ENCODE measurements around the gene THRB. TPM values are rescaled to one million over a fixed set of nuclear protein-coding genes. Genes with fewer than 3 reads are reported as not detected.

THRB gene
- total RNA-seq, 1 donor from 2014 or later = not detected

DNA sequence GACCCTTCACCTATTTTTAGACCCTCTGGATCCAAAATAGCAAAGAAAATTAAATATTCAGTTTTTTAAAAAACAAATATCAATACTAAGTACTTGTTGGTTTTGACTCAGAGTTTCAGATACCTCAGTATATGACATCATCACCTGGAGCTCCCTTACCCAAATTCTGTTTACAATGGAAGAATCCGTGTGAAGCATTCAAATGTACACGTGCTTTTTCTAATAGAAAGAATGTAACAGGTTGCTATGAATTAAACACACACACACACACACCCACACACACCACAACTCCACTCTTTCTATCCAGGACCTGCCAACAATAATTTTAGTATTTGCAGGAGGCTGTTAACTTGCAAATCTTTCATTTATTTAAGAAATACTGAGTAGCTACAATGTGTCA lies 221.8 kb downstream of the THRB start:
- intact Hi-C loops (cut with micrococcal nuclease) = no loop called here

DNA sequence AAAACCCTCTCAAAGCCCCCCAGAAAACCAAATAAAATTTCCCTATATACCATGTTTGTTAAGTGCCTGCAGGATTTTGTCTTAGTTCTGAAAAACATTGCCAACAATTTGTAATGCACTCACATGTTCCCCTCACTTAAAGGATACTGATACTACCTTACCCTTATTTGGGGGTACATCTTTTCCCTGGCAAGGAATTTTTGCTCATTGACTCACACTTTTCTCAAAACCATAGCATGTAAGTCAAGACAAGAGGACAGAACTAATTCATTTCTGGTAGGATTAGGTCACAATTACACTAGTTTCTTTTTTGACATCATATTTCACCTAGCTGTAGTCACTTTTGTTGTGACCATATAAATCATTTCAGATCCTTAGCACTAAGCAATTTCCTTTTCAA lies 222.2 kb downstream of the THRB start:
- intact Hi-C loops (cut with micrococcal nuclease) = no loop called here

DNA sequence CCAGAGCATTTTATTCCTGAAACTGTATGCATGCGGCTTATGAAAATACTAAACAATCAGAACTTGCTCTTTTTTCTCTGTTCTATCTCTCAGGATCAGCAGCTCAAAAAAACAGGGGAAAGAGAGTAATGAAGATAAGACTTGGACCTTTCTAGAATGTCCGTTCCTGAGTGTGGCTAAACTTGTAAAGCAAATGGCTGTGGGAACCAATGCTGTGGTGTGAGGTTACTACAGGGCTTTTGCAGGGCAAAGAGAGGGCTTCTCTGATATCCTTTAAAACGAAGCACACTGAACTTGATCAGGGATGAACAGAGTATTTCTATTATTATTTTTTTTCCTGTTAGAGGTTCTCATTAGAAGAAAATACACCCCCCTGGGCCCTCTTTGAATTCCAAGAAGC lies 223.4 kb downstream of the THRB start:
- intact Hi-C loops (cut with micrococcal nuclease) = no loop called here

DNA sequence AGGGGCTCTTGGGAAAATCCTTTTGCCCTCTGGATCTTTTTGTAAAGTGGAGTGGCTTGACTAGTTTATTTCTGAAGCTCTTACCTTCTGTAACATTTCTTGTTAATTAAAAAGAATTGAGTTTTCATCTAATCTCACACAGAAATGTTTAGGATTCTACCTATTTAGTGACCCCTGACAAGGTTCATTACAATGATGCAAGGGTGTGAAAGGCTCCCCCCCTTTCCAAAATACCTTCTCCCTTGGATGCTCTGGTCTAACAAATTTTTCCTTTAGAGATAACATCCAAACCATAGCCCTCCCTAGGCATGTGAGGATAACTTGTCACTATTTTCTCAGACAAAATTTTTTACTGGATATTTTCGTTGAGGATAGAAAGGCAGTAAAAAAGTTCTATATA lies 223.9 kb downstream of the THRB start:
- intact Hi-C loops (cut with micrococcal nuclease) = no loop called here

DNA sequence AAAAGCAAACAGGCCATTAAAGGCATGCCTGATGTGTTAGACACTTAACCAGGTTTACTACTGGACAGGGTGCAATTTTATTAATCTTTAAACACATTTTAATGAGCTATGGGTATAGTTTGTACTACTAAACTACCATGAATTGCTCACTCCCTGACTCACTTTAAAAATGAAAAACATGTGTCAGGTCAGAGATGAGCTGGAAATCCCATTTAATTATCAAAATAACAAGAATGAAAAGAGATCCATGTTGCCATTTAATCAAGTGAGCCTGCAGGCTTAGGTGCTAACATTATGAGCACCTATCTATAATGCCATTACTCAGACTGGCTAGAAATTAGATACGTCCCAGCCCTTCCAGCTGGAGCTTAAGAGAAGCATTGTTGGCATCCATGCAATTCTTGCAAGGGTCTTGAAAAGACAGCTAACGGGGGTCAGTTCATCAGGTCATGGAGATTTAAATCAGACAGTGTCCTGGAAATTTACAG lies 224.4 kb downstream of the THRB start:
- intact Hi-C loops (cut with micrococcal nuclease) = no loop called here

DNA sequence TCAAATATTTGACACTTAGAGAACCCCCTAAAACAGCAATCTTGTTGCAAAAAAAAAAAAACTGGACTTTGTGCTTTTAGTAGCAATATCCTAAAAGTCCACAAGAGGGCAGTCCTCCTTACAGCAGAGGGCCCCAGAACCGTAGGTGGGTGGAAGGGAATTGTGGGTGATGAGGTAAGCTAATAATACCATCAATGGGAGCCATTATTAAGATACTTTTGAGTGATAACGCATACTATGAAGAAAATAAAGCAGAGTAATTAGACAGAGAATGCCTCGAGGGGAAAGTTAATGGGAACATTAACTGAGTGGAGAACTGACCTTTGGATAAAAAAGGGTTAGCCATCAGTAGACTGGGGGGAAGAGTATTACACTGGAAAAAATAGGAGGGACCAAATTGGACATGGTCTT lies 229.9 kb downstream of the THRB start:
- intact Hi-C loops (cut with micrococcal nuclease) = loop anchor here (2.0 kb wide), 1 partner anchor 416 kb away; no protein-coding TSS in a partner anchor

DNA sequence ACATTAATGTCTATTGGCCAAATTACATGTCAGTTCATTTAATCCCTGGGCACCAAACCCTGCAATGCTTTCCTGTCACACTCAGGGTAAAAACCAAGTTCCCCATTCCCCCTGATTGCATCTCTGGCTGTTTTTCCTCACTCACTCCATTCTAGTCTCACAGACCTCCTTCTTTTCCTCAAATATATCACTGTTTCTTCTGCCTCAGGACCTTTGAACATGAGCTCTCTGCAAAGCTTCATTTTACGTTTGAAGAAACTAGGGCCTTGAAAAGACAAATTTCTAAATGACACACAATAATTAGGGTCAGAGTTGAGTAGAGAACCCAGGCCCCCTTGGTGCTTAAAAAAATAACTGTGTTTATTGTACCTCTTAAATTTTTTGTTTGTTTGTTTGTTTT lies 230.6 kb downstream of the THRB start:
- intact Hi-C loops (cut with micrococcal nuclease) = loop anchor here (2.0 kb wide), 1 partner anchor 417 kb away; no protein-coding TSS in a partner anchor

DNA sequence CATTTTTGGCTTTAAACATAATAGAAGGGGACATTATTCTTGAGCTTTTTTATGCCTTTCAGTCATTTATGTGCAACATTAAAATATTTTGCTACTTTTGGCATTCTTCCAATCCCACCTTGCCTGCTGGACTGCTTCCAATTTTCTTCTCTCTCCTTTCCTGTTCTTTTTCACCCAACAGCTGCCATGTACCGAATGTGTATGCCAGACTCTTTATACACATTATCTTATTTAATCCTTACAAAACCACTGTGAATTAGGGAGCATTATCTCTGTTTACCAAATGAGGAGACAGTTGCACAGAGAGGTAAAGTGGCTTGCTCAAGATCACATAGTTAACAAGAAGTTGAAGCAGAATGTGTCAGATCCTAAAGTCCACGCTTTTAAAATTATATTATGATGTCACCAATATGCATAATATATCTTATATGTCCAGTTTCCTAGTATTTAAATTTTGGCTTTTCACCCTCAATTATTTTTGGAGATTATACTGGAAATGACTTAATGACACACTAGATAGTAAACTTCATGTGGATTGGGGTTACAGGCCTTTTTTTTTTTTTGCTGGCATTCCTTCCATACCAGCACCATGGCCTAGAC lies 231.5 kb downstream of the THRB start:
- intact Hi-C loops (cut with micrococcal nuclease) = no loop called here

DNA sequence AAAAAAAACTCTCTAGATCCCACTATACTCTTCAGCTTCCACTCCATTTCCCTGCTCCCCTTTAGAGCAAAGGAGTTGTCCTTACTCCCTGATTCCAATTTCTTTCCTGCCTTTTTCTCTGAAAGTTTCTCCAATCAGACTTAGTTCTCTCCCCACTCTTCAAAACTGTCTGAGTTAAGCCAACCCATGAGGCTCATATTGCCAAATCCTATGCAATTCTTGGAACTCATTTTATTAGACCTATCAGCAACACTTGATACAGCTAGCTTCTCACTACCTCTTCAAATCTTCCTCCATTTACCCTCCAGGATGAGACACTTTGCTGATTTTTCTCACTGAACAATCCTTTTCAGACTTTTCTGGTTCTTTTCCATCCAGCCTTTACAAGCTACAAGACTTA lies 233.1 kb downstream of the THRB start:
- intact Hi-C loops (cut with micrococcal nuclease) = no loop called here

DNA sequence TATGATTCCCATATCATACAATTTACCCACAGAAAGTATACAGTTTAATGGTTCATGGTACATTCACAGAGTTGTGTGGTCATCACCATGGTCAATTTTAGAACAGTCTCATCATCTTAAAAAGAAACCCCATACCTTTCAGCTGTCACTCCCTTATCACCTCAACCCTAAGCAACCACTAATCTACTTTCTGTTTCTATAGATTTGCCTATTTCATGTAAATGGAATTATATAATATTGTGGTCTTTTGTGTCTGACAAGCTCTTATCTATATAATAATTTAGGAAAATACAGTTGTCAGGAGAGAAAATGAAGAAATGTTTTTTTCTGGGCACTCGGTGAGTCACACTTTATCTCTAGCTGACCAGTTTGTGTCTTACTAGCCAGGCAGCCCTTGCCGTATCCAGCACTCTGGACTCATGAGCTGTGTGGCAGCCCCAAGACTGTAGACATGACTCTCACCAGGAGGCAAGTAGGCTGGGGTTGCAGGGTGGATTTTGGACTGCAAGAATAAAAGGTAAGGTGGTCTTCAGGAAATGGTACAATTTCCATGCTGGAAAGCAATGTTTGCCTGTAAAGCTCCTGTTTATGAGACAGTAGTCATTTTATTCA lies 234.6 kb downstream of the THRB start:
- intact Hi-C loops (cut with micrococcal nuclease) = no loop called here

DNA sequence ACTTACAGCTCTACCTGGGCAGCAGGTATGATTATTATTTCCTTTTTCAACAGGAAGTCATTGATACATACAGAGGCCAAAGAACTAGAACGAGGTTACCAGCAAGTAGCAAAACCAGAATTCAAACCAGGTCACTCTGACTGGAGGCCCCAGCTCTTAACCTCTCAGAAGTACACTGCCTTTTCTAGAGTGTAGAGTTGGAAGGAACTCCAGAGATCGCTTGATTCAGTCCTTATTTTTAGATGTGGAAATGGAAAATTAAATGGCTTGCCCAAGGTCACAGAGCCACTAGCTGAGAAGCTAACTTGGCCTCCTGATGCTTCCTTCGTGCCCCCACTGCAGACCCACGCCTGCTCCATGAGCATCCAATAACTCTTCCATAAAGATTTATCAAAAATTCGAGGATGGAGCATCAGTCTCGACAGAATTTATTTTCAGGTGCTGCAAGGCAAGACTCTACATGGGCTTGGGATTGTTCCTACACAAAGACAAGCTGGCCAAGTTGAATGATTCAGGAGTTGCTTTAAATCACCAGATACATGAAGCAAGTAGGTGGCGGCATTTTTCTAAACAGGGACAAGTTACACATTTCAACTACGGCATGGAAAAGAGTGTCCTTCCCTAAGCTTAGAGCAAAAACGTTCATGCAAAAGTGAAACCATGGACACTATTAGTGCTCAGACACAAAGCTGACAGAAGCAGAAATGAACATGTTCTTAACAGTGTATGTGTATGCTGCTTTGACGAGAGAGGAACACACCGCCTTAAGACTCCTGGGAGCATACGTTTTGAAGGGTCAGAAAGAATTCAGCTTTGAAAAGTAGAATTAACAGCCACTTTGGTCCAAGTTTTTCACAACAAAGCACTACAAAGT lies 235.7 kb downstream of the THRB start:
- intact Hi-C loops (cut with micrococcal nuclease) = no loop called here

DNA sequence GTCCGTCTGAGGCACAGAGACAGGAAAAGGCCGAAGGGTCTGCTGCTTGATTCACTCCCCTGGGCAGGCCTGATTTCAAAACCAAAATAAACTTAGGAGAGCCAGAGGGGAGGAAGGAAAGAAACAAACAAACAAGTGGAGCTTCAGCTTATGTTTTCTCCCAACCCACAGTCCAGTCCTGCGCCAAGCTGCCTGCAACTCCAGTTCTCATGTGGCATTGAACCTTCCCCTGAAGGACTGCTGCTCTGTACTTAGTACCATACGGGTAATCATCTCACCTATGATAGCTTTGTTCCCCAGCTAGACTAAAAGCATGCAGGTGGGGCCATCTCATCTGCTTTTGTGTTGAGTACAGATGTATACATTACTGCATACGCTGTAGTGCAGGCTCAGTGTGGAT lies 236.4 kb downstream of the THRB start:
- intact Hi-C loops (cut with micrococcal nuclease) = no loop called here

DNA sequence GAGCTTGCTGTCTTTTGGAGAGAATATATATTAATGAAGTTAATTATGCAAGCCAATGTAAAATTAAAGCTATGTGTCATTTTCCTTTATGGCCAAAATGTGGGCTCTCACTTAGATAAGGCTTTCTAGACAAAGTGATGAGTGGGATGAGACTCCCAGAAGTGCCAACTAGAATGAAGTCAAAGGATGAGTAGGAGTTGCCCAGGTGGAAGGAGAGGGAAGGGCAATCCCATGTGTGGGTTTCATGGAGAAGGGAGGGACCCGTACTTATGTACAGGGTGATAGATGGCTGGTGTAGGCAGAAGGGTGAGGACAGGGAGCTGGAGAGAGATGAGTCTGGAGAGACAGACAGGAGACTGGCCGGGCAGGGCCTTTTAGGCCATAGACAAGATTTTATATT lies 239.2 kb downstream of the THRB start:
- intact Hi-C loops (cut with micrococcal nuclease) = no loop called here

DNA sequence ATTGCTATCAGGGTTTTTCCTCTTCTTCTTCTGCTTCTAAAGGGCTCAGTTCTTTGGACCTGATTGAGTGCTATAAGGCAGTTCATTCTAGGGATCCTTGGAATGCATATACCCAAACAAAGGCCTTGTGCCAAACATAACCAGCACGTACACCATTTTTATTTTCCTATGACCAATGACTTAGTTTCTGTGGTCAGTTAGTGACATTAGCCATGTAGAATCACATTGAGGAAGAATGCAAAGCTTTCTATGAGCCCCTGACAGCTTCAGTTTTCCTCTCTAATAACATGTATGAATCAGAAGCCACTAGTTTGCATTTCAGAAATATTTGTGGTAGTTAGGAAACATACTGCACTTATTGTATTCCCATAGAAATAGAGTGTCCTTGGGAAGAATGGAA lies 240.0 kb downstream of the THRB start:
- intact Hi-C loops (cut with micrococcal nuclease) = no loop called here

DNA sequence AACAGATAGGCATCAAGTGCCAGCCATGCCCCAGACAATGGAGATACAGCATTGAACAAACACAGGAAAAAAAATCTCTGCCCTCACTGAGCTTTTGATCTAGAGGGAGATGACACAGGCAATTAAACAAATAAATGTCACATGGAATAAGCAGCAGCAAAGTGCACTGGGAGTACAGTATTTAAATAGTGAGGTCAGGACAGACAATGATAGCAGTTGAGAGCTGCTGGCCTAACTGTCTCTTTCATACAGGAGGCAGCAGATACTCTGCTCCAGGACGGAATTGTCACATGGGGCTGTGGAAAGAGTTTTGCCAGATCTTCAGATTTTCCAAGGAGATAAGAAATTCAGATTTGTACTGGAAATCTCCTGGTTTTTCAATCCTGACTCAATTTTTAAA lies 241.3 kb downstream of the THRB start:
- intact Hi-C loops (cut with micrococcal nuclease) = no loop called here

DNA sequence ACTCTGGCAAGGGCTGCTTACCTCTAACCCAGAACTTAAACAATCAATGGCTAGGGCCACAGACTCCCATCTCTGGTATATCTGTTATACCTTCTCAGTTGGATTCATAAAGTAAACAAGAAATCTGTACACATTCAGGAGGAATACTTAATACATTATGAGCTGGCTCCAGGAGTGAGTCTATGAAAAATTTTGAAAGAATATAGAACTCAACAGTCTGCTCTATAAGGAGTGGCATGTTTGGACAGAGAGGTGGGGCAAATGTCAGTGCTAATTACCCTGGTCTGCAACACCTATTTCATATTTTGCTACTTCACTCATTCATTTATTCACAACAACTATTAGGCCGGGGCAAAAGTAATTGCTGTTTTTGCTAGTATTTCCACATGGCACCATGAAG lies 245.1 kb downstream of the THRB start:
- intact Hi-C loops (cut with micrococcal nuclease) = no loop called here

DNA sequence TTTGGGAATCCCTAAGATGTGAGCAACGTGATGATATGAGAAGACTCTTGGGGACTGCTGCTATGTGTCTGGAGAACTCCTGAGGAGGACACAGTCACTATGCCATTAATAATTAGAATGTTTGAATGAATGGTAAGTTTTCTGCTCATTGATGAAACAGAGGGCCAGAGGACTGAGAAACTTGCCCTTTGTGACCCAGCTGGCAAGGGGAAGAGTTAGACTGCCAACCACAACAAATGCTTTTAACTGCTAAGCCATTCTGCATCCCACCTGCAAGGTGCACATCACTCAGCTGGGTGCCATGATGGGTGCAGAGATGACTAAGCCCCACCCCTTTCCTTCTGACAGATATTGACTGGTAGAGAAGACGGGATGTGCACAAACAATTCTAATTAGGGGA lies 249.6 kb downstream of the THRB start:
- intact Hi-C loops (cut with micrococcal nuclease) = no loop called here

DNA sequence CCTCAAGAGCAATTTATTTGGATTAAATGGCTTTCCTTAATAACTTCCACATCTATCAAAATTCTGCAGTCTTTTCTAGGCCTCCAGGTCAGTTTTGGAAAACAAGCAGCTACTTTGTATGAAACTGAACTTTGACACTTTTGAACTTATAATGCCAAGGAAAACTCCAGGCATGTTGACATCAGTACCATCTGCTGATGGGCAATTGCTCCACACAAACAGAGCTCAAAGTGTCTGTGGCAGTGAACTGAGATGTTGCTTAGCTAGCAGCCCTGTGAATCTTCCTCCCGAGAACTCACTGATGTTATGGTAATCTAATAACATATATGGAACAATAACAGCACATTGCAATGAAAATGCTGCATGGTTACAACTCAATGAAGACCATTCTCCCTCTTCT lies 250.2 kb downstream of the THRB start:
- intact Hi-C loops (cut with micrococcal nuclease) = no loop called here

DNA sequence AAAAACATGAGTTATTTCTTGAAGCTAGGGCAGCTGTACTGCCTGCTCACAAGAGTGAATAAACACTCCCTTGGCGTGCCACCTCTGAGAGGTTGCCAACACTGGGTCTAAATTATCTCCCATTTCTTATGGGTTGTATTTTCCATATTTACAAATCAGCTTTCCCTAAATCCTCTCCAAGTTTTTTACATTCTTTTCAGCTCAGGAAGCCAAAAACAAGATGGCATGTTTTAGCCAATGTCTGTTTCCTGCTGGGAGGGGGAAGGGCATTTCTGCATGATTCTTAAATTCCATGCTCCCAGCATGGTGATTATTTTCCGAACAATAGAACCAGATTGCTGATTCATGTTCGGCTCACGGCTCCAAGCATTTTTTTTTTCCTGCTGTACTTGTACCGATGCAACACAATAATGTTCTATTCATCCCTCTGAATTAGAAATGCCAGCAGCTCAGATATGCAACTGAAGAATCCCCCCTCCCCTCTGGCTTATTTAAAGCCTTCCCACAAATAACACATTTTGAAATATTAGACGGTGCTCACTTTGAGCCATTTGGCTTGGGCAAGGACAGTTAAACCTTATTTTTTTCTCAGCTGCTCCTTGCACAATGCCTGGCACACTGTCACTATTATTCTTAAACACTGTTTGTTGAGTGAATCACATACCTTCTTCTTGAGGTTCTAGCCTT lies 252.5 kb downstream of the THRB start:
- intact Hi-C loops (cut with micrococcal nuclease) = no loop called here

DNA sequence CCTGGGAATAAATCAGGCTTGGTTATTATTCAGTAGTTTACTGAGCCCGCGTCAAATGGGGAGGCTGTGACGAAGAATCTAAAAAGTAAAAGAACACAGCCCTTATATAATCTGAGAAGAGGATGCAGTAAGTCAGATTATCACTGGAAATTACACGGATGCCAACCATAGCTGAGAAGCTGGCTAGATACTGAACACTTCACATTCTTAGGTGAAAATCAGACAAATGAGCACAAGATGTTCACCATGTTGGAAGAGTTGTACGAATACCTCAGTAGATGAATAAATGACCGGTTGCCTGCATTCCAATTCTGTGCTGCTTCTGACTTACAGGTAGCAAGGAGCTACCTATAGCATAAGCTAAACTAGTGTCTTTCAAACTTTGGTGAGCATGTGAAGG lies 254.3 kb downstream of the THRB start:
- intact Hi-C loops (cut with micrococcal nuclease) = no loop called here

DNA sequence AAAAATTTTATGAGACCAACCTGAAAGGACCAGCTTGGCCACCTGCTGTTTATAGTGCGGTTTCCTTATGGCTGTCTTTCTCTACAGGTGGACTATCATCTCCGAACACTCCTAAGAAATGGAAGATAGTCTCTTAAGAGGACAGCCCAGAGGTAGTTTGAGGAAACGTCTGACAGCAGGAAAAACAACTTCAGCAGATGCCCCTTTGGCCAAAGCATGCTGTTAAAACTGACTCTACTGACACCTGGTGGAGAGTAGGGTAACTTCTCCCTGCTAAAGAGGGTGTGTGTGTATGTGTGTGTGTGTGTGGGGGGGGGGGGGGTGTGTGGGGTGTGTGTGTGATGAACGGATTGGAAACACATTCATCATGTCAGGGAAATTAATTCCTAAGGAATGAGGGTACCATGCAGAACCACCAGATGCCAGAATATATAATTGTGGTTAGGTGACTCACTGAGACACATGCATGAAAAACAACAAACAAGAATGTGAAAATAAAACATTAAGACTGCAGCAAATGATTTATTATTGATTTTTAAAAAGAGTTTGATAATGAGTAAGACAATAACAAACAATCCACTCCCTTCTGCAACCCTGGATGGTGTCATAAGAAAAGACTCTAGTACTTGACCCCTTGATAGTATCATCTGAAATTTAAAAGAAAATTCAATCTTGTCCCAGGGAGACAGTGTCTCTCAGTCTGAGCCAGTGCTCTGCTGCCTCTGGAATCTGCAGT lies 256.5 kb downstream of the THRB start:
- intact Hi-C loops (cut with micrococcal nuclease) = loop anchor here (1.0 kb wide), 4 partner anchors 52 to 350 kb away; partner anchors contain the start of gene RPL15

All from T-helper 1 cell treated with Interleukin-12 subunit alpha and Interleukin-12 subunit beta and Interleukin-4 antibody, amounts not matched to agents 30 ng/mL and 1 ng/mL, for 36 hours (primary cell).